ENCODE measurements around the gene GSE1.

GSE1 gene

GRCh38 chr16:85569615-85570212, 43.4 kb upstream of the GSE1 start:
- H3K27me3 ChIP-seq (ENCODE audit: low read depth, low read length) = no peaks in the 10 kb centered on the region
- H3K4me1 ChIP-seq (ENCODE audit: control insufficient read depth in 1 of 2, insufficient read depth in 2 of 2, low read length in 2 of 2) = peaks cover 26 to 44% of the 10 kb centered on the region in 2 donors
- no peaks in the 10 kb centered on the region for H3K36me3 ChIP-seq (ENCODE audit: control insufficient read depth in 1 of 2, insufficient read depth in 2 of 2, low read length in 2 of 2)
- no peak overlapping the region for H3K27ac ChIP-seq (ENCODE audit: low read length)
- no peaks in the 10 kb centered on the region for H3K9me3 ChIP-seq (ENCODE audit: control insufficient read depth in 1 of 2, low read length in 2 of 2)
- no peak overlapping the region for H3K4me3 ChIP-seq (ENCODE audit: low read depth in 1 of 2, low read length in 2 of 2)

- no peak overlapping the region for H3K4me3 ChIP-seq (ENCODE audit: low read depth in 1 of 2, low read length in 2 of 2)
- H3K27ac ChIP-seq (ENCODE audit: low read length) = no peak overlapping the region
These were observed 42.8 kb upstream of the GSE1 start for GRCh38 chr16:85570213-85570734.

GRCh38 chr16:85570735-85571562, 42.2 kb upstream of the GSE1 start:
- Histone ChIP-seq H3K9me3 (ENCODE audit: control insufficient read depth in 1 of 2, low read length in 2 of 2) (no peaks in the 10 kb centered on the region), H3K4me1 (ENCODE audit: control insufficient read depth in 1 of 2, insufficient read depth in 2 of 2, low read length in 2 of 2) (peaks cover 34 to 57% of the 10 kb centered on the region in 2 donors), H3K36me3 (ENCODE audit: control insufficient read depth in 1 of 2, insufficient read depth in 2 of 2, low read length in 2 of 2) (no peaks in the 10 kb centered on the region), H3K4me3 (ENCODE audit: low read depth in 1 of 2, low read length in 2 of 2) (no peak overlapping the region), H3K27me3 (ENCODE audit: low read depth, low read length) (no peaks in the 10 kb centered on the region), H3K27ac (ENCODE audit: low read length) (no peak overlapping the region)

More at GRCh38 chr16:85570213-85570734, 42.8 kb upstream of the GSE1 start:
- Histone ChIP-seq H3K4me1 (ENCODE audit: control insufficient read depth in 1 of 2, insufficient read depth in 2 of 2, low read length in 2 of 2) (peaks cover 31 to 50% of the 10 kb centered on the region in 2 donors), H3K9me3 (ENCODE audit: control insufficient read depth in 1 of 2, low read length in 2 of 2) (no peaks in the 10 kb centered on the region), H3K36me3 (ENCODE audit: control insufficient read depth in 1 of 2, insufficient read depth in 2 of 2, low read length in 2 of 2) (no peaks in the 10 kb centered on the region), H3K27me3 (ENCODE audit: low read depth, low read length) (no peaks in the 10 kb centered on the region)

- H3K4me1 ChIP-seq (ENCODE audit: control insufficient read depth in 1 of 2, insufficient read depth in 2 of 2, low read length in 2 of 2) = peaks cover 34 to 58% of the 10 kb centered on the region in 2 donors
- no peak overlapping the region for H3K27ac ChIP-seq (ENCODE audit: low read length)
- H3K4me3 ChIP-seq (ENCODE audit: low read depth in 1 of 2, low read length in 2 of 2) = no peak overlapping the region
These were observed 41.6 kb upstream of the GSE1 start for GRCh38 chr16:85571563-85571812.

GRCh38 chr16:85571813-85572619, 41.1 kb upstream of the GSE1 start:
- Histone ChIP-seq H3K4me1 (ENCODE audit: control insufficient read depth in 1 of 2, insufficient read depth in 2 of 2, low read length in 2 of 2) (peaks cover 34 to 58% of the 10 kb centered on the region in 2 donors), H3K4me3 (ENCODE audit: low read depth in 1 of 2, low read length in 2 of 2) (no peak overlapping the region), H3K9me3 (ENCODE audit: control insufficient read depth in 1 of 2, low read length in 2 of 2) (no peaks in the 10 kb centered on the region), H3K27me3 (ENCODE audit: low read depth, low read length) (no peaks in the 10 kb centered on the region), H3K27ac (ENCODE audit: low read length) (no peak overlapping the region), H3K36me3 (ENCODE audit: control insufficient read depth in 1 of 2, insufficient read depth in 2 of 2, low read length in 2 of 2) (no peaks in the 10 kb centered on the region)

More at GRCh38 chr16:85571563-85571812, 41.6 kb upstream of the GSE1 start:
- H3K36me3 ChIP-seq (ENCODE audit: control insufficient read depth in 1 of 2, insufficient read depth in 2 of 2, low read length in 2 of 2) = no peaks in the 10 kb centered on the region
- H3K27me3 ChIP-seq (ENCODE audit: low read depth, low read length) = no peaks in the 10 kb centered on the region
- no peaks in the 10 kb centered on the region for H3K9me3 ChIP-seq (ENCODE audit: control insufficient read depth in 1 of 2, low read length in 2 of 2)

GRCh38 chr16:85573045-85573695, 40.0 kb upstream of the GSE1 start:
- Histone ChIP-seq H3K9me3 (ENCODE audit: control insufficient read depth in 1 of 2, low read length in 2 of 2) (no peaks in the 10 kb centered on the region), H3K4me1 (ENCODE audit: control insufficient read depth in 1 of 2, insufficient read depth in 2 of 2, low read length in 2 of 2) (peaks cover 29 to 67% of the 10 kb centered on the region in 2 donors), H3K27ac (ENCODE audit: low read length) (peak overlapping the region; percentile 20), H3K27me3 (ENCODE audit: low read depth, low read length) (no peaks in the 10 kb centered on the region), H3K4me3 (ENCODE audit: low read depth in 1 of 2, low read length in 2 of 2) (no peak overlapping the region), H3K36me3 (ENCODE audit: control insufficient read depth in 1 of 2, insufficient read depth in 2 of 2, low read length in 2 of 2) (no peaks in the 10 kb centered on the region)

GRCh38 chr16:85573696-85574641, 39.2 kb upstream of the GSE1 start:
- Histone ChIP-seq H3K4me1 (ENCODE audit: control insufficient read depth in 1 of 2, insufficient read depth in 2 of 2, low read length in 2 of 2) (peaks cover 26 to 72% of the 10 kb centered on the region in 2 donors), H3K27ac (ENCODE audit: low read length) (peak overlapping the region; percentile 33), H3K4me3 (ENCODE audit: low read depth in 1 of 2, low read length in 2 of 2) (peak overlapping the region in 1 of 2 donors; percentile 44), H3K9me3 (ENCODE audit: control insufficient read depth in 1 of 2, low read length in 2 of 2) (no peaks in the 10 kb centered on the region), H3K36me3 (ENCODE audit: control insufficient read depth in 1 of 2, insufficient read depth in 2 of 2, low read length in 2 of 2) (no peaks in the 10 kb centered on the region), H3K27me3 (ENCODE audit: low read depth, low read length) (no peaks in the 10 kb centered on the region)

GRCh38 chr16:85574672-85575475, 38.2 kb upstream of the GSE1 start:
- H3K4me1 ChIP-seq (ENCODE audit: control insufficient read depth in 1 of 2, insufficient read depth in 2 of 2, low read length in 2 of 2) = peaks cover 26 to 74% of the 10 kb centered on the region in 2 donors
- H3K36me3 ChIP-seq (ENCODE audit: control insufficient read depth in 1 of 2, insufficient read depth in 2 of 2, low read length in 2 of 2) = no peaks in the 10 kb centered on the region
- H3K27ac ChIP-seq (ENCODE audit: low read length) = peak overlapping the region; percentile 33
- H3K9me3 ChIP-seq (ENCODE audit: control insufficient read depth in 1 of 2, low read length in 2 of 2) = no peaks in the 10 kb centered on the region
- H3K4me3 ChIP-seq (ENCODE audit: low read depth in 1 of 2, low read length in 2 of 2) = no peak overlapping the region
- H3K27me3 ChIP-seq (ENCODE audit: low read depth, low read length) = no peaks in the 10 kb centered on the region

GRCh38 chr16:85575920-85576319, 37.2 kb upstream of the GSE1 start:
- no peak overlapping the region for H3K27ac ChIP-seq (ENCODE audit: low read length)

More at GRCh38 chr16:85575920-85576319, 37.2 kb upstream of the GSE1 start:
- Histone ChIP-seq H3K9me3 (ENCODE audit: control insufficient read depth in 1 of 2, low read length in 2 of 2) (no peaks in the 10 kb centered on the region), H3K36me3 (ENCODE audit: control insufficient read depth in 1 of 2, insufficient read depth in 2 of 2, low read length in 2 of 2) (no peaks in the 10 kb centered on the region), H3K27me3 (ENCODE audit: low read depth, low read length) (no peaks in the 10 kb centered on the region), H3K4me1 (ENCODE audit: control insufficient read depth in 1 of 2, insufficient read depth in 2 of 2, low read length in 2 of 2) (peaks cover 18 to 72% of the 10 kb centered on the region in 2 donors), H3K4me3 (ENCODE audit: low read depth in 1 of 2, low read length in 2 of 2) (no peak overlapping the region)

Measured in muscle layer of duodenum (tissue), 2 donors.